ENCODE data around the gene MTARC2. TPM values are rescaled to one million over a fixed set of nuclear protein-coding genes. Genes with fewer than 3 reads are reported as not detected.
"Not testable (repeated sequence)": the region's sequence is repeated elsewhere in the genome, so short reads cannot be mapped to it uniquely, and the experiment has no call there.

Gene MTARC2
- 61.5 TPM for polyA plus RNA-seq (ENCODE audit: insufficient read length)
- long read RNA-seq, donor 1, transcript MARC2-202 (8 exons, 2,134 nt) = major isoform, 5 of 14 reads
- long read RNA-seq, donor 1, partial matches to known transcripts = 9 of 14 reads
- long read RNA-seq, donor 1, other reads (novel, unspliced or antisense) = 0 of 14 reads
- long read RNA-seq, donor 2, transcript MARC2-202 (8 exons, 2,134 nt) = major isoform, 11 of 12 reads
- long read RNA-seq, donor 2, partial matches to known transcripts = 0 of 12 reads
- long read RNA-seq, donor 2, other reads (novel, unspliced or antisense) = 0 of 12 reads
- long read RNA-seq, donor 3, partial matches to known transcripts = 0 of 4 reads
- long read RNA-seq, donor 3, other reads (novel, unspliced or antisense) = 0 of 4 reads
- long read RNA-seq, donor 4 = 0 reads
- long read RNA-seq, donor 5, transcript MARC2-202 (8 exons, 2,134 nt) = major isoform, 7 of 7 reads
- long read RNA-seq, donor 5, partial matches to known transcripts = 0 of 7 reads
- long read RNA-seq, donor 5, other reads (novel, unspliced or antisense) = 0 of 7 reads
- long read RNA-seq, donor 6, transcript MARC2-202 (8 exons, 2,134 nt) = major isoform, 6 of 7 reads
- long read RNA-seq, donor 6, partial matches to known transcripts = 0 of 7 reads
- long read RNA-seq, donor 6, other reads (novel, unspliced or antisense) = 0 of 7 reads
- long read RNA-seq, donor 7, transcript MARC2-202 (8 exons, 2,134 nt) = major isoform, 8 of 11 reads
- long read RNA-seq, donor 7, partial matches to known transcripts = 0 of 11 reads
- long read RNA-seq, donor 7, other reads (novel, unspliced or antisense) = 0 of 11 reads
- long read RNA-seq, donor 8, partial matches to known transcripts = 0 of 3 reads
- long read RNA-seq, donor 8, other reads (novel, unspliced or antisense) = 0 of 3 reads

DNA sequence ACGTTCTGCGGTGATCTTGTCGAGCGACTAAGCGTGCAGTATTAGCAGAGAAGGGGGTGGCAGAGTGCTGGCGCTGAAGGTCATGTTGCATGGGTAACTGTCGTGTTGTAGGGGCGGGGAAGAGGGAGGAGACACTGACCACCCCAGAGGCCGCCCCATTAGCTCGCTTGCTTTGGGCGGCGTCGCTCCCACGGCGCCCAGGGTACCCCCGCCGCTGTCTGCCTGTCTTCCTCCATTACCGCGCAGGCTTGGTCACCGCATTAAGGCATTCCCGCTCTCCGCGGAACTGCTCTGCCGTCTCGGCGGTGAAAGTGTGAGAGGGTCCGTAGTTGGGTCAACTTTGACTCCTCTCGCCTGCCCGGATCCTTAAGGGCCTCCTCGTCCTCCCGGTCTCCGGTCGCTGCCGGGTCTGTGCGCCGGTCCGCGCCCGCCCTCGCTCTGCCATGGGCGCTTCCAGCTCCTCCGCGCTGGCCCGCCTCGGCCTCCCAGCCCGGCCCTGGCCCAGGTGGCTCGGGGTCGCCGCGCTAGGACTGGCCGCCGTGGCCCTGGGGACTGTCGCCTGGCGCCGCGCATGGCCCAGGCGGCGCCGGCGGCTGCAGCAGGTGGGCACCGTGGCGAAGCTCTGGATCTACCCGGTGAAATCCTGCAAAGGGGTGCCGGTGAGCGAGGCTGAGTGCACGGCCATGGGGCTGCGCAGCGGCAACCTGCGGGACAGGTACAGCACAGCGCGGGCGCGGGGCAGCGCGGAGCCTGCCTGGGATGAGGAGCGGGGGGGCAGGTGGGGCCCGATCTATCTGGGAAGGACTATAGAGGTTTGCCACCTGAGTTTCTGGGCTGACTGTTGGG, at the start of gene MTARC2:
Gene MTARC2, plus strand, starts transcription at position 234 of the 846 bp plus-strand sequence. Its CDS starts 210 bp downstream, at position 444.
- DNase-seq = peak; percentile 80

DNA sequence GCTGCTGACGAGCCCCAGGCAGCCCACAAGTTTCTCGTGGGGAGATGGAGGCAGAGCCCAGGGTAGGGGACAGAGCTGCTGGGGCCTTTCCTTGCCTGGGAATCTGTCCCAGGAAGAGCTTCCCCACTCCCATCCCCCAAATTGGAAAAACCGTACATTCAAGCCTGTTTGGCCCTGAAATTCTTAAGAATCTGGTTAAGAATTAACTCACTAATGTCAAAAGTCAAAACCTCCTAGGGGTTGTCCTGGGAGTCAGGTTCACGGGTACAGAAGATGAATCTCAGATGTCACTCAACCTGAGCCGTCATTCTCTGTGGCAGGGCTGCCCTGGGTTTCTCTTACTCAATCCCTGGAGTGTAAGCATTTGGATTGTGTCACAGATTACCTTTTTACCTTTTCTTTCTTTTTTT, 49.5 kb upstream of the MTARC2 start:
- DNase-seq = no peak

DNA sequence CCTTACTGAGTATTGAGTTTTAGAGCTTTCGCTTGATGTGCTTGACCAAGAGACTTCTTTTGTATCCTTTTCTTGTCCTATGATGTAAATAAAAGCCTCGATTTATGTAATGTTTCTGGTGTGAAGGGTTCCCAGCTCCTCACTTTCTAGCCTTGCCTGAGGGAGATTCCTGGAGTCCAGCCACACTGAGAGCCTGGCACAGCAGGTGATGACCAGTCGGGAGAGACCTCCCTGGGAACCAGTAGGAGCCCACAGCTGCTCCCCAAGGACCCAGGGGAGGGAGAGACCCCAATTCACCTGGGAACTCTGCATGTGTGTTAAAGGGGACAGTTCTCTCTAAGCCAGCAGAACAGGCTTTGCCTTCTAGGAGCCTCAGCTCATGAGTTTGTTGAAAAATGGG, 49.1 kb upstream of the MTARC2 start:
- DNase-seq = no peak

DNA sequence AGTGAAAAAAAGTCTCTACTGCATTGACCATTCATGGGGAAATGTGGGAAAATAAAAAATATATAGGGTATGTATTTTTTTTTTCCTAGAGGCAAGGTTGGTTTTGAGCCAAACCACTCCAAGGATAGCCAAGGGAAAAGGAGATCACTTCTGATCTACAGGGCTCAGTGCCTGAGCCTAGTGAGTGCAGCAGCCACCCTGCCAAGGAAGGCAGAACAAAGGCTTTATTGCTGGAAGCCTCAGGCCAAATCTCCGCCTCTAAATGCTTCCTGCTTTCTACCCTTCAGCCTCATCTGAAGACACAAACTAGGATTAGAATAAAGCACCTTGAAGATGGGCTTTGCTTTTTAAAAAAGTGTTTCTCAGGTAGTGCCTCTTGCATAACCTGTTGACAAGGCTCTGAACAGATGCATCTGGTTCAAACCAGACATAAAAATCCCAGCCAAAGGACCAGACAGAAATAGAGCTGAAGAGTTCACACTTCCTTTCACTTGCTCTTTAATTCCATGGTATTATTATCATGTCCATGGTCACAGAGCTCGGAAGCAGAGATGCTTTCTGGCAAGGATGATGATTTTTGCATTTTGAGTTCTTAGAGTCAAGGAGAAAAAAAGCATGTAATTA, 47.5 kb upstream of the MTARC2 start:
- DNase-seq = no peak

DNA sequence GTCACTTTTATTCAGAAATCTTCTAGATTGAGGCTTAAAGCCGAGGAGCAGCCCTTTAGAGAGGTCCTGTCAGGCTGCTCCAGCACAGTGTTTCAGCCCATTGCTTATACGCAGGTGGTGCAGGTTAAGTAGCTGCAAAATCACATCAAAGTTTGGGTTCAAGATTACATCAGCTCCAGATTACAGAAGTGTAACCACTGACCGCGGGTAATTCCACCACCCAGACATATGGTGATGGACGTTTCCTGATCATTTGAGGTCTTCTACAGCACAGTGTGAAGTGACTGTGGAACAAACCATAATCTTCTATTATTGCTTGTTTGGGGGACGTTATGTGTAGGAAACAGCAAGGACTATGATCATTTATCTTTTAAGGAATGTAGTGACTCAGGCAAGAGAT, 46.1 kb upstream of the MTARC2 start:
- no peak for DNase-seq

DNA sequence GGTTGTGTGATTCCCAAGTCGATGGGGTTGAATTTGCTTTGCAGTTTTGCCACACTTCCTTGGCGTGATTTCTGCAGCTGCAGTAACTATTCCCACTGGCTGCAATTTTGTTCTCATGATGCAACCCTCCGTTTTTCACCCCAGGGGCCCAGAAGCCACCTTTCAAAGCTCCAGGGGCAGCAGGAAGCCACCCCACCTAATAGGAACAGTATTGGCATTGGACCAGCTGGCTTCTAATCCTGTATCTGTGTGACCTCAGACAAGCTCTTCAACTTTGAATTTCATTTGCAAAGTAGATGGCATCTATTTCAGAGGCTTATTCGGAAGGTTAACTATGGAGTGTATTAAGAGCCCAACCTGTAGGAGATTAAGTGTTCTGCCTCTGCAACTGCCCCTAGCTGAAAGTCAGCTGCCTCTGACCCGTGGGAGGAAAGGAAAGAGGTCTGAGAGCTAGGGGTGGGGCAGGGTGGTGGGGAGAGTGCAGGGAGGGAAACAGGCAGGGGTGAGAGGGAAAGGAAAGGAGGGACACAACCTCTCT, 45.3 kb upstream of the MTARC2 start:
- DNase-seq = no peak

DNA sequence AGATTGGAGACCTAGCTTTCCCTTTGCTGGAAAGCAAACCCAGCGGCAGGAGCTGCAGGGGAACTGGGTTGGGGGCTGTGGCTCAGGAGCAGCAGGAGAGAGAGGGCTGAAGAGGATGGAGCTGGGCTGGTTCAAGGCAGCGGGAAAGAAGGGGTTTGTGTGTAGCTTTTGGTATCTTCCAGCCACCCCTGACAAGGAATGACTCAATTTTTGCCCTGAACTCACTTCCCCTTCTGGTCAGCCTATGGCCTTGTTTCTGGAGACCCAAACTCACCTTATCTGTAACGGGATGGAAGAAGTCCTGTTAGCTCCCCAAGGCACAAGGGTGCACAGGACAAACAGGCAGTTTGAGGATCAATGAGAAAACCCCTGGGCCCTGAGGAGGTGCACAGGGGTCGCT, 44.8 kb upstream of the MTARC2 start:
- no peak for DNase-seq

DNA sequence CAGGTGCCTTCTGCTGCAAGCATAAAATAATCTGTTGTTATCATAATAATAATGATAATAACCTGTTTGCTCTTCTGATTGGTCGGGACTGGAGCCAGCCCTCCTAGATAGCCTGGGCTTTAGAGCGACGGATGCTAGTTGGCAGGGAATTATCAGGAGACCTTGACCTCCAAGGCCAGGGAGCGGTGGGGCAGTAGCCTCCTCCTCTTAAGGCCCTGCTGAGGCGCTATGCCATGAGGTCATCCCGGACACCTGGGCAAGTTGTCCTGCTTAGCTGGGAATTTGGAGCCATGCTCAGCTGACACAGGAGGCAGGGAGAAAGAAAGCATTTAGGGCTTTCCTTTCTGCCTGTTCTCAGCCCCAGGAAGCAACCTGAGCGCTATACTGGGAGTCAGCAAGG, 42.3 kb upstream of the MTARC2 start:
- DNase-seq = no peak

DNA sequence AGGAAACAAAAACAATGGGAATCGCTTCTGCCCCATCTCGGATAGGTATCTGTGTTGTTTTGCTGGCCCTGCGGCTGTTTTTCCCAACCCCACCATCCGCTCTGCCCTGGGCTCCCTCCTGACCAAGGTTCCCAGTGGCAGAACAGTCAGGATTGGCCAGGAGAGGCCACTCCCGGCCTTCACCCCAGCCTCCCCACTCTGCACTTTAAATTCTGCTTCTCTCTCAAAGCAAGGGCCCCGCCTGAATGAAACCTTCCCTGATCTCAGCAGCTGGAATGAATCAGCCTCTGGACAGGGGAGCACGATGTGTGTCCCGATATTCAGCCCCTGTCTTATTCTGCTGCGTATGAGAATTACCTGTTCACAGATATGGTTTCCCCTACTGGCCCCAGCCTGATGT, 41.6 kb upstream of the MTARC2 start:
- peak; percentile 26 for DNase-seq

DNA sequence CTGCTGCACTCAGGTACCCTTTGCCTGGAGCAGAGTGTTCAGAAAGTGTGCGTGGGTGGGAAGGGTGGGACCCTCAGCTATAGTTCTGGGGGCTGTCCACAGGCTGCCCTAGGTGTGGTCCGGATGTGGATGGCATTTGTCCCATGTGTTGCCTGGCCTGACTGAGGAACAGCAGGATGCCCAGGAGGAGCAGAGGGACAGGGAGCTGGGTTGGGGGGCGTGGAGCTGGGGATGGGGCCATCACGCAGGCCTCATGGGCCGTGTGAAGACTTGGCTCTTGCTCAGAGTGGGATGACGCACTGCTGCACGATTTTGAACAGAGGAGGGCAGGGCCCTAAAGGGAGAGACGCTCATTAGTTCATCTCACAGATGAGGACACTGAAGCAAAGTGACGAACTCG, 41.0 kb upstream of the MTARC2 start:
- no peak for DNase-seq

DNA sequence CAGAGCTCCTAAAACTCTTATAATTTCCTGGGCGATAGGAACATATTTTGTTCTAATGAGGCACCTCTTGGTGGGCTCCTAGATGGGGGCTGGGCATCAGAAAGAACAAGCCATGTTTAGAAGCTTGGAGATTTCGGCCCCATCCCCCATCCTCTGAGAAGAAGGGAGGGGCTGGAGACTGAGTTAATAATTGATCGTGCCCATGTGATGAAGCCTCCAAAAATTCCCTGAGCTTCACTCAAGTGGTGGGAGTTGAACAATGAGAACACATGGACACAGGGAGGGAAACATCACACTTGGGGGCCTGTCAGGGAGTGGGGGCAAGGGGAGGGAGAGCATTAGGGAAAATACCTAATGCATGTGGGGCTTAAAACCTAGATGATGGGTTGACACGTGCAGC, 39.9 kb upstream of the MTARC2 start:
- DNase-seq = no peak

DNA sequence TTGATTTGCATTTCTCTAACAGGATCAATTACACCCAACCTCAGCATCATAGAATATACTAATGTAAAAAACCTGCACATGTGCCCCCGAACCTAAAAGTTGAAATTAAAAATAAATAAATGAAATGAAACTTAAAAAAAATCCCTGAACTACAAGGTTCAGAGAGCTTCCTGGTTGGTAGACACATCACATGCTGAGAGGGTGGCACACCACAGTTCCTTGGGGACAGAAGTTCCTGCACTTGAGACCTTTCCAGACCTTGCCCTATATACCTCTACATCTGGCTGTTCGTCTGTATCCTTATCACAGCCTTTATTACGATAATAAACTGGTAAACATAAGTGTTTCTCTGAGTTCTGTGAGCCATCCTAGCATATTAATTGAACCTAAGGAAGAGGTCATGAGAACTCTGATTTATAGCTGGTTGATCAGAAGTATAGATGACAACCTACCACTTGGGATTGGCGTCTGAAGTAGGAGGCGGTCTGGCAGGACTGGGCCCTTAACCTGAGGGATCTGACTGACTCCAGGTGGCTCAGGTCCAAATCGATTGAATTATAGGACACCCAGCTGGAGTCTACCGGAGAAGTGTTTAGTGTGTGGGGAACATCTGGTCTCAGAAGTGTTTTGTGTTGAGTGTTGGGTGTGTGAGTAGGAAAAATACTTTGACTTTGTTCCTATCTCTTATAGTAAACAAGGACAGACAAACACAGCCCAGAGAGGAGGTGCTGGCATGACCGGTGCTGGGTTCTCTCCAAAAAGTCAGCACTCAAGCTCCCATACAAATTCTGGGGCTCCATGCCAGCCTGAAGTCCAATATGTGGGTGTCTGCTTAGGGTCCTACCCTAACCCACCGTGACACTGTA, 39.0 kb upstream of the MTARC2 start:
- no peak for DNase-seq

DNA sequence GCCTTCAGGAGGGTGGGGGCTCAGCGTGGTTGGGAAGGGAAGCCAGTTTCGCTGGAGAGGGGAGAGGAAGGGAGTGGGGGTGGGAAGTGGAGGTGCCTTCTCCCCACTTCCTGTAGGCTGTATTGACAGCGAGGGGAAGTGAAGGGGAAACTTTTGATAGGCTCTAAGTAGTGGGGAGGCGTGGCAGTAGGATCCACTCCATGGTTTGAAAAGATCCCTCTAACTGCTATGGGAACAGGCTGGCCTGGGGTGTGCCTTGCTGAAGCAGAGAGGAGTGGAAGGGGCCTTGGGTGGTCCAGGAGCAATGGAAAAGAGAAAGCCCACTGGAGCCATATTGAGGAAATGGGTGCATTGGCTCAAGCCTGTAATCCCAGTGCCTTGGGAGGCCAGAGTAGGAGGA, 37.8 kb upstream of the MTARC2 start:
- DNase-seq = no peak

DNA sequence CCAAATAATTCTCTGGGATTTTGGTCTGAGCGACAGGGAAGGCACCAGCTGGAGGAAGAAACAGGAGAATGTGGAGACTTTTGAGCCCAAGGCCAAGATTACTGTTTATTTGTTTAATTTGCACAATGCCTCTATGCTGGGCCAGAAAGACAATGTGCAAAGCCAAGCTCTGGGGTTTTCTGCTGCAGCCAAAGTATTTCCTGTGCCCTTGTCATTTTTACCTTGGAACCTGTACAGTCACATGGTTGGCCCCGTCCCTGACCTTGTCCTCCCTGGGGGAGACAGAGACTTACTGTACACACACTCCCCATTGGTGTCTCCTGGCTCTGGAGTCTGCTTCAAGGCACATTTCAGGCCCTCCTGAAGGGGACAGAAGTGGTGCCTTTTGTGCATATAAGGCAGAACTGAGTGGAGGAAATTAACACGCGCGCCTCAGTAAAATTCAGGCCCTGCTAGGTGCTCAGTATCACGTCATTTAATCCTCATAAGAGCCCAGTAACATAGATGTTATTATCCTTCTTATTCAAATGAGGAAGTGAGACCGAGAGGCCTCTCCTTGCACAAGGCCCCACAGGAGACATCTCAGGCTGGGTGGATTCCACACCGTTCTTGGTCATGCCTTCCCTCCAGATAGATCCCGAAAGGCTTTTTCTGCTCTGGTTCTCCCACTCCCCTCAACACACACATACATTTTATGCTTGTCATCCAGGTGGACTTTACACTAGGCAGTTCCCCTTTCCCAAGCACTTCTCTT, 36.9 kb upstream of the MTARC2 start:
- no peak for DNase-seq

DNA sequence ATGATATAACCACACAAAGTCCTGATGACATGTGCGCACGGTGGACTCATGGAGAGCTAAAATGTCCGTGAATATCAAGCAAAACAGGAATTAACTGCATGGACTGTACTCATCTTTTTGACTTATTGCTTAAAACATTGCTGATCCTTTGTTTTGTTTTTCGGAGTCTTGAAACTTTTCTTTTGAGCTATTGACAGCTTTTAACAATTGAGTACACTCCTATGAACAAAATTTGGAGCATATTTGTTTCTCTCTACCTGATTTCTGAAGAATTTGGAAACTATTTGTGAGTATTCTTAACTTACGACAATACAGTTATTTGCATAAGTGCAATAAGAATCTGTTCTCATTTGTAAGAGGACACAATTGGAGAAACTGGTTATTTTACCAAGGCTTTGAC, 32.1 kb upstream of the MTARC2 start:
- not testable (repeated sequence) for DNase-seq

DNA sequence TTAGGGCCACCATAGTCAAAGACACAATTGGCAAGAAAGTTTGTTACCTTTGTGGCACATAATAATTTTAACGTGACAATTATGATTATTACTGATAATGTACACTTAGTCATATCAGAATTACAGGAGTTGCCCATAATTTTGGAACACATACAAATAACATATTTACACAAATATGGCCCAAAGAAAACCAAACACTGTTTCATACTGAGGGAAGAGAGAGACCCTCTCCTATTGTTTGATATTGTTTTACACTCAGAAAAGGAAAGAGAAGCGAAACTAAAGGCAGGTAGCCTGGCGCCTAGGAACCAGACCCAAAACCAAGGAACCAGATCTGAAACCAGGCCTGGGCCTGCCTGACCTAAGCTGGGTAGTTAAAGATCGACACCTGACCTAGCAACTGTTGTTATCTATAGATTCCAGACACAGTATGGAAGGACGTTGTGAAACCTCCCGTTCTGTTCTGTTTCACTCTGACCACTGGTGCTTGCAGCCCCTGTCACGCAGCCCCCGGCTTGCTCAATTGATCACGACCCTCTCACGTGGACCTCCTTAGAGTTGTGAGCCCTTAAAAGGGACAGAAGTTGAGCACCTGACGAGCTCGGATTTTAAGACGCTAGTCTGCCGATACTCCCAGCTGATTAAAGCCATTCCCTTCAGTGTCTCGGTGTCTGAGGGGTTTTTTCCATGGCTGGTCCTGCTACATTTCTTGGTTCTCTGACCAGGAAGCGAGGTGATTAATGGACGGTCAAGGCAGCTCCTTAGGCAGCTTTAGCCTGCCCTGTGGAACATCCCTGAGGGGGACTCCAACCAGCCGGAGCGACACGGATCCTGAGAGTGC, 30.1 kb upstream of the MTARC2 start:
- DNase-seq = no peak

DNA sequence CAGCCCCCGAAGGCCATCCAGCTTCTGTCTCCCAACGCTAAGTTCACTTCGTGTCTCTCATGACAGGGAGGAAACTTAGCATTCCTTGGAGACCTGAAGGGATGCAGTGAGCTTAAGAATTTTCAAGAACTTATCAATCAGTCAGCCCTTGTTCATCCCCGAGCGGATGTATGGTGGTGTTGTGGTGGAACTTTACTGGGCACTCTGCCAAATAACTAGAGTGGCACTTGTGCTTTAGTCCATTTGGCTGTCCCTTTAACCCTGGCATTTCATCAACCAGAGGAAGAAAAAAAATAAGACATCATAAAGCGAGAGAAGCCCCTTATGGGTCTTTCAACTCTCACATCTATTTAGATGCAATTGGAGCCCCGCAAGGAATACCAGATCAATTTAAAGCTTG, 26.9 kb upstream of the MTARC2 start:
- DNase-seq = not testable (repeated sequence)

DNA sequence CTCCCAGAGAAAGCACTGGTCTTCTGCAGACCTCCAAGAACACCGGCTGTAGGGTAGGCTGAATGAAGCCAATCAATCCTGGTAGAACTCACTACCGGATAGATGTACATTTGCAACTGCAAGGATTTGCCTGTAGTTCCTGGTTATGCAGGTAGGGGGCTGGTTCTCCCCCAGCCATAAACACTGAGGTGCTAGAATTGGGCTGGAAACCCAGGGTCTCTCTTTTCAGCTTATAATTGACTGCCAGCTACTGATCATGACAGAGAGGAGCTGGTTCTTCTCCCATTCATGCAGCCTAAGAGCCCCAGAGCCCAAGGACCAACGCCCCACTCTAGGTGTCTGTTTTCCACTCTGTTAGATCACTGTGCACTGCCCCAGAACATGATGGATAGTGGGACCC, 21.5 kb upstream of the MTARC2 start:
- no peak for DNase-seq

DNA sequence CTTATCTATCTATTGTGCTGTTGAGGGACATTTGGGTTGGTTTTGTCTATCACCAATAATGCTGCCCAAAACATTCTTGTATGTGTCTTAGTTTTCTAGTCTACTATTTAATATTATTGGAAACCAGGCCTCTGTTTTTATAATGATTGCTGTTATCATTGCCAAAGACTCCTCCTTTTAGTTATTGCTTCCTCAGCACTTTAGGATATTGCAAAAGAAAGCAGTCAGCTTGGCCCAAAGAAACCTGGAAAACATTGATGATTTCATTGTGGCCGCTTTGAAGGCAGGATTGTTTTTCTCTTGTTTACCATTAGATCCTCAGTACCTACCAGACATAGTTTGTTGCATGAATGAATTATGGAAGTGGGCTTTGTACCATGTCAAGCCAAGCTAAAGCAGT, 20.6 kb upstream of the MTARC2 start:
- DNase-seq = no peak

Measured in left kidney (tissue), 8 donors.